GM08714 (cell line): ENCODE results near the gene TEAD4.

Experiments used
- H3K4me3 ChIP-seq: fragments of 200-500 bp; sonication (Bioruptor generic); 2 replicates; pipeline ENCODE4 v1.5.1; 2014; ENCODE audit warnings: mild to moderate bottlenecking, low read length, inconsistent platforms
- ZNF274 ChIP-seq: IDR thresholded peaks from 2 replicates; pipeline ENCODE4 v1.6.1; 2012; ENCODE audit warnings: mild to moderate bottlenecking, low read depth, low read length

The TEAD4 gene

GRCh38 chr12:3076730-3077571 is 117.8 kb downstream of the TEAD4 start, which contains the start of gene TSPAN9:
TSPAN9 (plus strand) TSS chr12:3077379; CDS start chr12:3201194, 123,815 bp downstream.
- no peak for TF ChIP-seq ZNF274
- H3K4me3 ChIP-seq = peak within 1 kb of the TSS; percentile 61; the same call in 1 of the 2 replicates

- no peak for TF ChIP-seq ZNF274
- H3K4me3 ChIP-seq = peak overlapping the region; percentile 58; the same call in 1 of the 2 replicates
Observed at GRCh38 chr12:3077572-3078081, 118.4 kb downstream of the TEAD4 start.

GRCh38 chr12:3078086-3078820 is 119.1 kb downstream of the TEAD4 start:
- H3K4me3 ChIP-seq = no peak overlapping the region
- no peak for TF ChIP-seq ZNF274

GRCh38 chr12:3081091-3081490 is 121.9 kb downstream of the TEAD4 start:
- H3K4me3 ChIP-seq = no peak overlapping the region
- TF ChIP-seq ZNF274 = no peak

- no peak for TF ChIP-seq ZNF274
- no peak overlapping the region for H3K4me3 ChIP-seq
Observed at GRCh38 chr12:3081886-3082285, 122.7 kb downstream of the TEAD4 start.

GRCh38 chr12:3083241-3083920 is 124.2 kb downstream of the TEAD4 start:
- TF ChIP-seq ZNF274 = no peak
- H3K4me3 ChIP-seq = no peak overlapping the region

GRCh38 chr12:3083921-3084347 is 124.7 kb downstream of the TEAD4 start:
- no peak overlapping the region for H3K4me3 ChIP-seq
- no peak for TF ChIP-seq ZNF274

- no peak overlapping the region for H3K4me3 ChIP-seq
- TF ChIP-seq ZNF274 = no peak
Observed at GRCh38 chr12:3084742-3085141, 125.5 kb downstream of the TEAD4 start.

- H3K4me3 ChIP-seq = no peak overlapping the region
- no peak for TF ChIP-seq ZNF274
Observed at GRCh38 chr12:3085341-3086139, 126.3 kb downstream of the TEAD4 start.

- no peak for TF ChIP-seq ZNF274
- no peak overlapping the region for H3K4me3 ChIP-seq
Observed at GRCh38 chr12:3086211-3086610, 127.0 kb downstream of the TEAD4 start.

- no peak overlapping the region for H3K4me3 ChIP-seq
- TF ChIP-seq ZNF274 = no peak
Observed at GRCh38 chr12:3086729-3087323, 127.6 kb downstream of the TEAD4 start.

GRCh38 chr12:3087758-3088650 is 128.8 kb downstream of the TEAD4 start:
- TF ChIP-seq ZNF274 = no peak

More at GRCh38 chr12:3087758-3088650, 128.8 kb downstream of the TEAD4 start:
- no peak overlapping the region for H3K4me3 ChIP-seq
